Measurements from ENCODE around the gene PHACTR3.

DNA sequence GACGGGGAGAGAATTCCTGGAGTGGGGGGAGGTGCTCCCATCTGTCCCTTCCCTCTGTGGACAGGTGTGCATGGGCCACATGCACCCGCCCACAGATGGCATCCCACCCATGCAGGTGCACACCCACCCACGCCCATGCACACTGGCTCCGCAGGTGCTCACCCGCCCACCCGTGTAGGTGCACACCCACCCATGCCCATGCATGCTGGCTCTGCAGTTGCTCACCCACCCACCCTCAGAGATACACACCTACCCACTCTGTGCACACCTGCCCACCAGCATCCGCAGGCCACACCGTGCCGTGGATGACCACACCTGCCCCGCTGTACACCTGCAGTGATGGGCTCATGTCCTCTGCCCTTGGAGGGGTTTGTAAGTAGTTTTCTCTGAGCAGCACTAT, 132.0 kb downstream of the PHACTR3 start:
- TF ChIP-seq, protein P1, sequence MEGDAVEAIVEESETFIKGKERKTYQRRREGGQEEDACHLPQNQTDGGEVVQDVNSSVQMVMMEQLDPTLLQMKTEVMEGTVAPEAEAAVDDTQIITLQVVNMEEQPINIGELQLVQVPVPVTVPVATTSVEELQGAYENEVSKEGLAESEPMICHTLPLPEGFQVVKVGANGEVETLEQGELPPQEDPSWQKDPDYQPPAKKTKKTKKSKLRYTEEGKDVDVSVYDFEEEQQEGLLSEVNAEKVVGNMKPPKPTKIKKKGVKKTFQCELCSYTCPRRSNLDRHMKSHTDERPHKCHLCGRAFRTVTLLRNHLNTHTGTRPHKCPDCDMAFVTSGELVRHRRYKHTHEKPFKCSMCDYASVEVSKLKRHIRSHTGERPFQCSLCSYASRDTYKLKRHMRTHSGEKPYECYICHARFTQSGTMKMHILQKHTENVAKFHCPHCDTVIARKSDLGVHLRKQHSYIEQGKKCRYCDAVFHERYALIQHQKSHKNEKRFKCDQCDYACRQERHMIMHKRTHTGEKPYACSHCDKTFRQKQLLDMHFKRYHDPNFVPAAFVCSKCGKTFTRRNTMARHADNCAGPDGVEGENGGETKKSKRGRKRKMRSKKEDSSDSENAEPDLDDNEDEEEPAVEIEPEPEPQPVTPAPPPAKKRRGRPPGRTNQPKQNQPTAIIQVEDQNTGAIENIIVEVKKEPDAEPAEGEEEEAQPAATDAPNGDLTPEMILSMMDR (IDR thresholded peaks at IDR 0.05) = no peak
- no peak for TF ChIP-seq POLR2AphosphoS5 (IDR thresholded peaks at IDR 0.05)

Data from prostate gland (tissue), 2 donors.